Stimulated activated CD8-positive, alpha-beta memory T cell treated with anti-CD3 and anti-CD28 coated beads, Interleukin-12 subunit alpha, Interleukin-12 subunit beta, amount 100 ng/mL, for 24 hours (primary cell): ENCODE measurements around the gene SLC38A1.
A peak's percentile ranks its signal among the peaks of the same experiment; 100 is the strongest.

ENCODE experiments used
- DNase-seq: peaks from one replicate; pipeline ENCODE4 v3.0.0-alpha.2; 2020; ENCODE audit errors: extremely low read depth

Gene SLC38A1

DNA sequence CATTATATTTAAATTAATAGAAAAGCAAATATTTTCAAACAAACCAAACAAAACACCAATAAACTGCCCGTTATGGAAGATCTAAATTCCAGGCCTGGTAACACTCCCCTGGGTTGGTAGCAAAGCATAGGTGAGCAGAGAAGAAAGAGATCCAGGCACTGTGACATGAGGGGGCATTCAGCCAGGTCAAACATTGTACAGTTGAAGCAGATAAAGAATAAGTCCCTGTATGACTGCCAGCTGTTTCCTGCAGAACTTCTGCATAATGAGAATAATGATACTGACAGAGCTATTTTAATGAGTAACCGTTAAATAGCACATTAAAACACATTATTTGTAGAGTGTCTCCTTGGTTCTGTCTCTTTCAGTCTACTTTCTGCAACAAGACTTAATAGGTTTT is 35.4 kb downstream of the SLC38A1 start:
- DNase-seq, result no peak

DNA sequence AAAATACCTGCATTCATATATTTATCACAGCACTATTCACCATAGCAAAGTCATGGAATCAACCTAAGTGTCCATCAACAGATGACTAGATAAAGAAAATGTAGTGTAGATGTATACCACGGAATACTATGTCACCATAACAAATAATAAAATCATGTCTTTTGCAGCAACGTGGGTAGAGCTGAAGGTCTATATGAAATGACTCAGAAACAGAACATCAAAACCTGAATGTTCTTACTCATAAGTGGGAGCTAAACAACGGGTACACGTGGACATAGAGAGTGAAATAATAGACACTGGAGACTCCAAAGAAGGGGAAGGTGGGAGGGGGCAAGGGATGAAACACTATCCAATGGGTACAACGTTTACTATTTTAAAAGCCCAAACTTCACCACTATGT is 37.9 kb downstream of the SLC38A1 start:
- DNase-seq, result no peak

DNA sequence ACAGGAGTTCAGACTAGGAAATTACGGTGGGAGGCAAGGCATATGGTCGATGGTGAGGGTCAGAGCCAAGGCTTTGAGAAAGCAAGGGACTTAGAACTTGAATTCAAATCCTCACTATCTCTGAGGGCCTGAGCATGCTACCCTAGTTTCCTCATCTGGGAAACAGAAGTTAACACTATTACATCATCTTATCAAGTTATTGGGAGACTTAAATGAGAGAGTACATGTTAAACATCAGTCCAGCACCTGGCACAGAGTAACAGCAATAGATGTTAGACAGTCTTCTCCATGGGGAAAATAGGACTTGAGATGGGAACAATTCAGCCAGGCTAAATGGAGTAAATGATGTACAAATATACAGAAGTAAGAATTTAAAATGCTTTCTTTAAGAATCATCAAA is 38.5 kb downstream of the SLC38A1 start:
- no peak for DNase-seq

DNA sequence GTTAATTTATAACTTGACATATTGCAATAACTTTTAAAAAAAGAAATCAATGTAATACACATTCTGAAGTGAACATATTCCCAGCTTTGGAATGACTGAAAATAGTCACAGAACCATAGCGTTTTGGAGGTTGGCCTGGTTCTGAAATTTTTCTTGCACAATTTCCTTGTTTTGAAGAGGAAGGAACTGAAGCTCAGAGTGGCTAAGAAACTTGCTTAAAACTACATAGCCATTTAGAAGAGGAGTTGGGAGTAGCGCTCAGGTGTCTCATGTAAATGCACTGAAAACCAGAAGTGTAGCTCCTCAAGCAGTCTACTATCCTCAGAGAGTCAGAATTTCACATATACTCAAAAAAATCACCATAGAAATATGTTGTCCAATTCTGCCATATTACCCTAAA is 41.2 kb downstream of the SLC38A1 start:
- no peak for DNase-seq

DNA sequence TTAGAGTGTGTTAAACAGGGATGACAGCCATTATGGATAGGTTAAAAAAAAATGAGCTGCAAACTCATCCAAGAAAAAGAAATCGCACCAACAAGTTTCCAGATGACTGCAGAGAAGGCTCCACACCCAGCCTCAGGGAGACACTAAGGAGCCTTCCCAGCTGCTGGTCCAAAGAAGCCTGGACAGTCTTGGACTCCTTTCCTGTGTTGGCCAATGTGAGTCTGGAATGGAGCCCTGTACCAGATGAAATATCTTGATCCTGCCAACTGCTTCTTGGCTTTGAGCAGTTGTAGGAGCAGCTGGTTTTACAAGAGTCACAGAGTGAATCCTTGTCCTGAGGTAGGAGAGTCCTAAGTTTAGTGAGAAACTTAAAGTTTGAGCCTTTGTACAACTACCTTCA is 44.5 kb downstream of the SLC38A1 start:
- no peak for DNase-seq

DNA sequence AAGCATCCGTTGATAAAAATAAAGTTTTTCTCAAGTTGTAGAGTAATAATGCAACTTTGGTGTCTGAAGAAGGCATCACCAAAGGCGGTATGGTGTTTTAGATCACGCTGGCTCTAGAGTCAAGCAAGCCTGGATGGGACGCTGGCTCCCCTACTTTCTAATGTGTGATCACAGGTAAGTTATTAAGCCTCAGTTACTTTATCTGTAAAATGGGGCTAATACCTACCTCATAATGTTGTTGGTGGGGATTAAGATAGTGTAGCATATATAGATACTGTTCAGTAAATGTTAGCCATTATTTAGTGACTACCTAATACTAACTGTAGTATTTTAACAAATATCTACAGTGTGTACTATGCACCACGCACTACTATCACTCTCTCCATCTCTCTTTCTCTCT is 45.8 kb downstream of the SLC38A1 start:
- no peak for DNase-seq

DNA sequence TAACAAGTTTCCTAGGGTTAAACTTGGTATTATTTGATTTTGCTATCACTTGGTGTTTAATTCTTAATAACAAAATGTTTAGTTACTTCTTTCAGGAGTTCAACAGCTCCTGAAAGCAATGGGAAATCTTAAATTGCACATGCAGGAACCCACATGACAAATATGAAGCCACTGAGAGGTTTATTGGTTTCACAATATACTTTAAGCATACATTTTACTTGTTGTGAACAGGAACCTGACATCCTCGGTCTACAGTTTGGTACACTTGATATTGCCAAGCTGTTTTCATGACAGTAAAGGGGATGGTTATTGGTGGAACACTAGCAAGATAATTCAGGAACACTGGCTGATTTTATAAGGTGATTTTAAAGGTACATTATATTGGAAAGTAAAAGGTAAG is 46.2 kb downstream of the SLC38A1 start:
- no peak for DNase-seq

DNA sequence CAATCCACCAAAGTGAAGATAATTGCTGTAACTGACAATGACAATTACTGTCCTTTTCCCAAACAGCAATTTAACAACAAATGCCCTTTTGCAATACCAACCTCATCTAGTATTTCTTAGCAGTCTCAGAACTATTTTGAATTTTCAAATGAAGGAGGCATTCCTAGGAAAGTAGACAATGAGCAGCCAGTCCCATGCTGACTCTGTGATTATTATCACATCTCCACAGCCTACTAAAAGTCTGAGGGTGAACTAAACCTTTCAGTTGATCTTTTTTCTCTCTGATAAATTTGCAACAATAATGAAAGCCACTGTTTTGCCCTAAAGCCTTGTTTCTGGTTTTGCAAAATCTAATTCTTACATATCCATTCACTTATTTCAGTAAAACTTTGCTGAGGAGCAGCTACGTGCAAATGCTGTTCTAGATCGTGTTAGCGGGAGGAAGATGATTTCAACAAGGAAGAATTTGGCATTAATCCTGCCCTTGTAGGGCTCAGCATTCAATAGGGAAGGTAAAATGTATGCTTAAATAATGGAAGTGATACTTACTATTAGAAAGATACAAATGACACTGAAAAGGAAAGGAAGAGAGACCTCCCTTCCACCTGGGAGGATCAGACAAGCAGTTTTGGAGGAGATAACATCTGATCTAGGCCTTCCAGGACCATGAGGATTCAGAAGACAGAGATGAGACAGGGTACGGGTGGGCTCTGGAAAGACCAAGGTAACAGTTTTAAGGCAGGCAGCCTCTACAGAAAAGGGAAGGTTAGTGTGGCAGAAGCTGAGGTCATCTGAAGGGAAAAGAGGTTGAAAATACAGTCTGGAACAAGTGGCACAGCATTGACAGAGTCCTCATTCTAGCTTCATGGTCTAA is 47.4 kb downstream of the SLC38A1 start:
- DNase-seq, result no peak

DNA sequence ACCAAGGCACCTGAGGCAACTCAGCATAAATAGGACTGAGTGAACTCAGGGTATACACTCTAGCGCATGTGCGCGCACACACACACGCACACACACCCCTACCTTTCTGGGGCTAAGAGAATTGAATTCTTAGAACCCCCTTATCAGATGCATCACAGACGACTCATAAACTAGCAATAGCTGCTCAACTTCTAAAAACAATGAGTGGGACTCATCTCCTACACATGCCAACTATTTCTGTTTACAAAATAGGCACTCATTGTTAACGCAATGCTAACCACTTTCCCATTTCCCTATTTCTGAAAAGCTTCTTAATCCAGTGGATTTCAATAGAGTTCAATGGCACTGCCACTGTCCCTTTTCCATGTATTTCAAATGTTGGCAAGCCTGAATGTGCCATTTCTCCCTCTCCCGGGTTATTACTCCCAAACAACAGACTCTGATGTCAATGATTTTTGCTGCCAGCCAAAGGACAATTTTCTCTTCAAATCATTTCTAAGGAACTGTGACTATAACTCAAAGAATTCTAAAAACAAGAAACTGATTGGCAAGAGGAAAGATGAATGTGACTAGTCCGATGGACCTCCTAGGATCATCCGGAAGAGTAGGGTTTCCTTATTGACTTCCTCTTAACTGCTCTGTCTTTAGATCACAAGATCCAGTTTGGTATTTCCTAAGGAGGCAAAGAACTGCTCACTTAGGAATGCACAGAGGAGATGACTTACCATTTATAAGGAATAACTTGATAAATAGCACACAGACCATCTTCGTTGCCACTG is 48.8 kb downstream of the SLC38A1 start:
- peak; percentile 39 for DNase-seq

DNA sequence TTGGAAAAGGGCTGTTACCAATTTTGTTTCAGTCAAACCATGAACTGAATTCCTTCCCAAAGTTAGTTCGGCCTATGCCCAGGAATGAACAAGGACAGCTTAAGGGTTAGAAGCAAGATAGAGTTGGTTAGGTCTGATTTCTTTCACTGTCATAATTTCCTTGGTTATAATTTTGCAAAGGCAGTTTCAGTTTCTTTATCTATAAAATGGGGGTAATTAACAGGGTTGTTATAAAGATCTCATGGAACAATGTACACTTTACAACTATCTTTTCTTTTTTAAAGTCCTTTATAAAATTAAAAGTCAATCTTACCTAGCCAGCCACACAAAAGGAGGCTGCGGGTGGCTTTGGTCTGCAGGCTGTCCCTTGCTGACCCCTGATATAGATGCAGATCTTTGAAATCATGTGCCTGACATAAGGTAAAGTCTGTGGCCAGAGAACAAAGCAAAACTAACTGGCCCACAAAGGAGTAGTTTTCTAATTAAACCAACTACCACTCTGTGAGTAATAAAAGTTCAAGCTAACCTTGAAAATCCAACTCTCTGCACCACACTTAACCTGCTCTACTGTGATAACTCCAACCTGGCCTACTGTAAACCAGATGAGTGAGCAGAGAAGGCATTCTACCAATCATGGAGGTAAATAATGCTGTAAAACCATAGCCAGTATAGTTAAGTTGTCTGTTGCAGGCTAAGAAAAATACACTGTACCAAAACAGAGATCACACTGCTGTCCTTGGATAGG is 49.5 kb downstream of the SLC38A1 start:
- DNase-seq, result no peak

DNA sequence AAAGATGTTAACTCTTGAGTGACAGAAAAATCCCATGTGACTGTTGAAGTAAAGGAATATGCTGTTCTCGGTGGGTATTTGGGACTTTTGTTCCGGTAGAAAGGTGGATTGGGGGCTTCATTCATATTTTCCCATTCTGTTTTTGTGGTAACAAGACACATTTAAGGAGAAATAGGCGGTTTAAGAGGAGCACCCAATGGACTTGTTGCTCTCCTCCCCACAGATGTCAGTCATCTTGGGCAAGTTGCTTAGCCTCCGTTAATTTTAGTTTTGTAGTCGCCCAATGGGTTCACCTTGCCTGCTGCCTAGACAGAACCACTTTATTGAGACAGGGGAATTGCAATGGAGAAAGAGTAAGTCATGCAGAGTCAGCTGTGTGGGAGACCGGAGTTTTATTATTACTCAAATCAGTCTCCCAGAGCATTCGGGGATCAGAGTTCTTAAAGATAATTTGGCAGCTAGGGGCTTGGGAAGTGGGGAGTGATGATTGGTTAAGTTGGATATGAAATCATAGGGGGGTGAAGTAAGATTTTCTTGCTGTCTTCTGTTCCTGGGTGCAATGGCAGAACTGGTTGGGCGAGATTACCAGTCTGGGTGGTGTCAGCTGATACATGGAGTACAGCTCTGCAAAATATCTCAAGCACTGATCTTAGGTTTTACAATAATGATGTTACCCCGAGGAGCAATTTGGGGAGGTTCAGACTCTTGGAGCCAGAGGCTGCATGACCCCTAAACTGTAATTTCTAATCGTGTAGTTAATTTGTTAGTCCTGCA is 50.3 kb downstream of the SLC38A1 start:
- no peak for DNase-seq

DNA sequence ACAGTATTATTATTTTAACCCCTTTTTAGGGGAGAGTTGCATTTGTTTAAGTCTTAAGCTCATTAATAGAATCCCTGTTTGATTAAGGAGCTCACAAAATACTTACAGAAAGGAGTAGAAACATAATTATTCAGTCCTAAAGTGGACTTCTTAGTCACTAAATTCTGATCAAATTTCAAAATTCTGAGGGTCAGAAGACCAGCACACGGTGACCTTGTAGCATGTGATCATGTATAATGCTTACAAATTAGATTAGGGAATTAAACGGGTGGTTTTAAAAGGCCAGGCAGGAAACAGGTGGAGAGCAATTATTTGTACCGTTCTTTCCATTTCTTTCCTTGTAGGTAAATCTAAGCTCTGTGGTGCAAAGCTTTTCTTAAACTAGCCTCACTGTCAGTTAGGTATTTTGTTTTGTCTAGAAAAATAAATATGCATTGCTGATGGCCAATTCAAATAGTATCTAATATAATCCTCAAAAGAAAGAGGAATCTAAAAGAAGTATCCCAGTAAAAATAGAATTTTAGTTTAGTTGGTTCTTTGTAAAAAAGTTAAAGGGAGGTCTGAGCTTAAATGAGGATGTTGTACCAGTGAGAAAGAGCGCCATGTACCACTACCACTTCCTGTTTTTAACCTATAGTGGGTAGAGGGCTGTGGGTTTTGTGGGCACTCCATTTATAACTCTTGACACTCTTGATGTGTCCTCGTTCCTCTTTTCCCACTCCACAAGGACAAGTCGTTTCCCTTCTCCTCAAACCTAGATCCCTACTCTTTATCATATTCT is 51.1 kb downstream of the SLC38A1 start:
- DNase-seq, result no peak

DNA sequence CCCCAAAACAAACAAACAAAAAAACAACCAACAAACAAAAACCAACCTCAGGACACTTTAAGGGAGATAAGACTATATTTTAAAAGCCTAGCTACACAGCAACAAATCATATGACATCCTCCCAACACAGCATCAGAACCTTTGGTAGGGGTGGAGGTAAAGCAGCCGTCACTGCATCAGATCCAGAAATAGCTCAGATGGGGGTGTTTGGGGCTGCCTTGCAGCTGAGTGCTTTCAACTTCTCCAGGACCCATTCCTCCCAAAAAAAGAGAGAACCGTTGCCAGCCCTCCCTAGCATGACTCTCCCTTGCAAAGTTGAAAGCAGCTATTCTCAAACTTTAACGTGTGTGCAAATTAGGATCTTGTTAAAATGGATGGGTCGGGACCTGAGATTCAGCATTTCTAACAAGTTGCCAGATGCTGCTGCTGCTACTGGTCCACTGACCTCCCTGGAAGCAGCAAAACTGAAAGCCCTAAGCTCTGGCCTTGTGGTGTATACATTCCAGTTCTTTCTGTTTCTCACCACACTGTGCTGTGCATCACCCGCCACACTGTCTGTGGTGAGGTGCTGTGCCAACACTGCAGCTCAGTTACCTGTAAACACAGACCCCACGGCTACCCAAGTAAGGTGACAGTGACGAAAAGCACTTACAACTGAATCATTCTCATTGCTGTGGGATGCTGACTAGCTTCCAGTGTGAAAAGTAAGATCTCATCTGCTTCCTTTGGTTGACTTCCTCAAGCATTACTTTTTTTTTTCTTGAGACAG is 54.0 kb downstream of the SLC38A1 start:
- peak; percentile 54 for DNase-seq

DNA sequence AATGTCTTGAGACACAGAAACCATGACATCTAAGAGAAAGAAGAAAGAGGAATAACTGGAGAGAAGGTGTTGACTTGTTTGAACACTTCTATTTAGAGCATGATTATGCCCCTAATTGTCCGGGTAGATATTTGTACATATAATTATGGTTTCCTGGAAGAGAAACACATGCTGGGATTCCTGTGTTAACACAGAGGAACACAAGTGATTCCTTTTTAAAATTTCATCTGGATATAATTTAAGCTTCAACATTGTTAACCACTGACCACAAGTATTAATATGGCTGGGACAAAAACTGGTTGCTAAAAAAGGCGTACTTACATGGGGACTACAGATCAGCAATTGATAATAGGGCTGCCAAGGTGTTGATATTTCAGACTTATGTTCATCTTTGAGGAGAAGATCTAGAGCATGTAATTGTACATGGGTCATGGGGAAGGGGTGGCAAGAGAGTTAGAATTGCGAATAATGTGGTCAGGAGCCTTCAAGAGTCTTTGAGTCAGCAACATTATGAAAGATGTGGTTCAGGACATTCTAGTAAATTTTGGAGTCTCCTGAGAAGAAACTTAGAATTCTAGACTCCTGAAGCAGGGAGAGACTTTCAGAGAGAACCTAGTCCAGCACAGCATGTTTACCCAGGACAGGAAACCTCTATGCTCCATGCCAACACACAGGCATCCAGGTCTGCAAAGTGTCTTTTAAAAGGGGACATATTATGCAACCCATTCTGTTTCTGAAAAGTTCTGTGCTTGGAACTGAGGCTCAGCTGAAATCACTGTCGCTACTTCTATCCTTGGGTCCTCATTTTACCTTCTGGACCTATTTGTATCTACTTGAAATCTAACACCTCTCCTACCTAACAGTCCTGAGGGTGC is 56.5 kb downstream of the SLC38A1 start:
- DNase-seq, result no peak

DNA sequence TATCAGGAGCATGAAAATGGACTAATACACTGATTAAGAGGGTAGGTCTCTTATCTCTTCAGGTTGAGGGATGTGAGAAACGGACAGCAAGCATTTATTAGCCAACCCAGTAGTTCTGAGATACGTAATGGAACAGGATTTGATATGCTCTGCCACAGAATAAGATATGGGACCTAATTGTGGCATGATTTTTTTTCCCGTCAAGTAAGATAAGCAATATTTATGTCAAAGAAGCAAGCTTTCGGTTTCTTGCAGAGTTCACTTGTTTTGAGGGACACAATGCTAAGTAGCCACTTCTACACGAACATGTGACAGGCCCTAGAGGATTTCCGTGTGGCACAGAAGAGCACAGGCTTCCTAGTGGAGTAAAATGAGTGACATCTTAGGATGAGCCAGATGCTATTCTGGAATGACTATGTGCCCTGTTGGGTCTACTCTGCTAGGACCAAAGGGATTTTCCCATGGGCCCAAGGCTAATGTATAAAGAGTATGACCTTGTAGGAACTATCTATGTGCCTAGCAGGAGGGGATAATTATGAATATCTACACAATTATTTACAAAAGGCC is 57.9 kb downstream of the SLC38A1 start:
- DNase-seq, result no peak

DNA sequence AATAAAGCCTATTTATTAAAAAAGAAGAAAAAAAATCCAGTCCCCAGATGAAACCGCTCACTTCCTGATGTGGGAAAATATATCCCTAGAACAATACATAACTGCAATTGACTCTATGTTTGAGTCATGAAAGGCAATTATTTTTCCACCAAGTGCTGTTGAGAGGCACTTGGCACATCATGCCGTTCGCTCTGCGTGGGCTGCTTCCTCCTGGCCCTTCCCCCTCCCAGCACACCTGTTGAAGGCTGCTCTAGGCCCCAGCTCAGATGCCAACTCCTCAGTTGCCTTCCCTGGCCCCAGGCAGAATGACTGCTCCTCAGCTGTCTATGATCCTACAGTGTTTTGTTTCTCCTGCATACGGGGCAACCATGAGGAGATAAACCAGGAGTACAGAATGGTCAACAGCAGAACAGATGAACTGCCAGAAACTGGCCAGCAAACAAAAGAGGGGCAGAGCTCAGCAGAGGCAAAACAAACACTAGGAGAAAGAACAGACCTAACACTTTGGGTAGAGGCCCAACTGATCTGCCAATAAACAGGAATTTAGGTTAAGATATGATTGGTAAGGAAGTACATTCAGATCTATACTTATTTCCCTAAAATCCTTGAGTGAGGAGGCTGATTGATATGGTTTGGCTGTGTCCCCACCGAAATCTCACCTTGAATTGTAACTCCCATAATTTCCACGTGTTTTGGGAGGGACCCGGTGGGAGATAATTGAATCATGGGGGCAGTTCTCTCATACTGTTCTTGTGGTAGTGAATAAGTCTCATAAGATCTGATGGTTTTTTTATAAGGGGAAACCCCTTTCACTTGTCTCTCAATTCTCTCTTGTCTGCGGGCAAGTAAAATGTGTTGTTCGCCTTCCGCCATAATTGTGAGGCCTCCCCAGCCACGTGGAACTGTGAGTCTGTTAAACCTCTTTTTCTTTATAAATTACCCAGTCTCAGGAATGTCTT is 58.6 kb downstream of the SLC38A1 start:
- peak; percentile 40 for DNase-seq

DNA sequence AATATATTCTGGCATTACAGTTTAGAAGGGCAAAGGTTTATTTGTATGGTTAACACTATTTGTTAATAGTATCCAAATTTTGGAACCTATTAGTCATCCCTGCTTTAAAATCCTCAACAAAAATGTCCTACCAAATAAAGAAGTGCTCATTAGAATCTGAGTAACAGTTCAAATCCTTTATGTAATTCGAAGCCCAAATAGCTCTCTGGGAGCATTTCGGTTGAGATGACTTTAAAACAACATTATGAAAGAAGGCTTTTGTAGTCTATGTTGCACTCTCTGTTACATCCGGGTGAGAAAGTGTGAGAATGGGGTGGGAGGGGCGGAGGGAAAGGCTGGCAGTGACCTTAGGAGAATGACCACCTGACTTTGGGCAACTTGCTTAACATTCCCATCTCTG is 59.7 kb downstream of the SLC38A1 start:
- no peak for DNase-seq

DNA sequence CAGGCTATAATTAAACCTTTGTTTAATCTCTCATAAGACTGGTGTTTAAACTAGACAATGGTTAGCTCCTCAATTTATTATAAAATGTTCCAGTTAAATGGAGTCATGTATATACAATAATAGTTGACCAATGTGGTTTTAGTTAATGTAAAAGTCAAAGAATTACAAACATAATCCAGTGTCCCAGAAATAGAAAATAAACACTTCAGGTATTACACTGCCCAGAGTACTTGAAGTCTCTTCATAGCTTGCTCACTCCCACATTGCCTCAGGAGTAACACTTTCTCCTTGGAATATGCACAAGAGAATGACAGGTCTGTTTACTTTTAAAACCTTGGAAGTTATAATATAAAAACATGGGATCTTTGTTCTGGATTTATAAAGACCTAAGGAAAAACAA is 60.5 kb downstream of the SLC38A1 start:
- no peak for DNase-seq
